Endothelial cell (in vitro differentiated cells): ENCODE data around the gene MFN2. TPM values are rescaled to one million over a fixed set of nuclear protein-coding genes. Genes with fewer than 3 reads are reported as not detected.

Experiments used
- DNase-seq: peaks from one replicate; pipeline ENCODE4 v3.0.0; 2021; ENCODE audit warnings: low spot score
- H3K27ac Mint-ChIP-seq: one replicate; pipeline ENCODE4 v1.8.0; 2021; ENCODE audit warnings: mixed read lengths, inconsistent platforms; ENCODE audit not compliant: unreplicated experiment
- H3K27me3 Mint-ChIP-seq: one replicate; pipeline ENCODE4 v1.8.0; 2021; ENCODE audit warnings: mild to moderate bottlenecking, moderate library complexity, mixed read lengths, inconsistent platforms; ENCODE audit not compliant: unreplicated experiment
- H3K36me3 Mint-ChIP-seq: one replicate; pipeline ENCODE4 v1.8.0; 2021; ENCODE audit warnings: mild to moderate bottlenecking, low read depth, mixed read lengths, inconsistent platforms; ENCODE audit not compliant: unreplicated experiment
- H3K4me1 Mint-ChIP-seq: one replicate; pipeline ENCODE4 v1.8.0; 2021; ENCODE audit warnings: mild to moderate bottlenecking, mixed read lengths, inconsistent platforms; ENCODE audit not compliant: unreplicated experiment
- H3K4me3 Mint-ChIP-seq: one replicate; pipeline ENCODE4 v1.8.0; 2021; ENCODE audit warnings: mild to moderate bottlenecking, mixed read lengths, inconsistent platforms; ENCODE audit not compliant: unreplicated experiment
- H3K9me3 Mint-ChIP-seq: one replicate; pipeline ENCODE4 v1.8.0; 2021; ENCODE audit warnings: mixed read lengths, inconsistent platforms; ENCODE audit not compliant: unreplicated experiment
- CTCF ChIP-seq: fragments of 200-600 bp; sonication (generic); IDR thresholded peaks from one replicate; pipeline ENCODE4 v1.5.0; 2021; ENCODE audit warnings: antibody characterized with exemption; ENCODE audit not compliant: unreplicated experiment
- microRNA-seq: library from miRNA; unstranded; fragments of <30 nt; microRNA quantifications from one replicate; pipeline ENCODE4, GENCODE V29; 2020; ENCODE audit not compliant: unreplicated experiment
- total RNA-seq: library from RNA; stranded (reverse); fragmentation: NEBNext Ultra II Directional; extraction: Animal tissue kit (Norgen Biotek cat#: 25700); gene quantifications from one replicate; pipeline ENCODE4 v1.2.1, GENCODE V29; 2021; ENCODE audit not compliant: unreplicated experiment

Gene MFN2
- total RNA-seq, 1 donor from 2014 or later: 59.4 TPM

- H3K9me3 Mint-ChIP-seq: no peaks in the 10 kb centered on the region
- no peak overlapping the region for H3K4me3 Mint-ChIP-seq
- peaks cover 13% of the 10 kb centered on the region for H3K27me3 Mint-ChIP-seq
- H3K4me1 Mint-ChIP-seq: no peaks in the 10 kb centered on the region
- TF ChIP-seq CTCF: no peak
- H3K27ac Mint-ChIP-seq: no peak overlapping the region
- no peak for DNase-seq
- no peaks in the 10 kb centered on the region for H3K36me3 Mint-ChIP-seq
Measured at GRCh38 chr1:12059722-12060464, 79.6 kb downstream of the MFN2 start.

GRCh38 chr1:12060500-12060899 is 80.3 kb downstream of the MFN2 start:
- no peak overlapping the region for H3K27ac Mint-ChIP-seq
- TF ChIP-seq CTCF: no peak
- no peaks in the 10 kb centered on the region for H3K4me1 Mint-ChIP-seq
- H3K36me3 Mint-ChIP-seq: no peaks in the 10 kb centered on the region
- DNase-seq: no peak
- no peaks in the 10 kb centered on the region for H3K9me3 Mint-ChIP-seq
- H3K27me3 Mint-ChIP-seq: peaks cover 13% of the 10 kb centered on the region
- no peak overlapping the region for H3K4me3 Mint-ChIP-seq

Small RNA genes lying within 50 kb of the gene (microRNA-seq; reads per million reads assigned to microRNA genes)
- 5.0 reads per million, percentile 49 among the genes with 10 or more reads in this experiment for gene MIR6729

Other genes with a start within 250 kb of the MFN2 start
- 25.1 TPM for gene AGTRAP, start 244.3 kb upstream of the MFN2 start, total RNA-seq
- 0.44 TPM for gene C1orf167, start 218.3 kb upstream of the MFN2 start, total RNA-seq
- 27.2 TPM for gene MTHFR, start 174.5 kb upstream of the MFN2 start, total RNA-seq
- gene CLCN6, start 174.3 kb upstream of the MFN2 start, total RNA-seq: 42.9 TPM
- not detected for gene NPPA, start 132.7 kb upstream of the MFN2 start, total RNA-seq
- not detected for gene NPPB, start 121.5 kb upstream of the MFN2 start, total RNA-seq
- 38.0 TPM for gene KIAA2013, start 54.0 kb upstream of the MFN2 start, total RNA-seq
- gene PLOD1, start 45.7 kb upstream of the MFN2 start, total RNA-seq: 173 TPM
- 49.9 TPM for gene MIIP, start 39.1 kb downstream of the MFN2 start, total RNA-seq
- gene TNFRSF8, start 82.9 kb downstream of the MFN2 start, total RNA-seq: 1.9 TPM
- 142 TPM for gene TNFRSF1B, start 186.5 kb downstream of the MFN2 start, total RNA-seq
- gene VPS13D, start 249.6 kb downstream of the MFN2 start, total RNA-seq: 37.8 TPM